Measurements from ENCODE around the gene ADPRH.
"Not testable (repeated sequence)": the region's sequence is repeated elsewhere in the genome, so short reads cannot be mapped to it uniquely, and the experiment has no call there.

The ADPRH gene

DNA sequence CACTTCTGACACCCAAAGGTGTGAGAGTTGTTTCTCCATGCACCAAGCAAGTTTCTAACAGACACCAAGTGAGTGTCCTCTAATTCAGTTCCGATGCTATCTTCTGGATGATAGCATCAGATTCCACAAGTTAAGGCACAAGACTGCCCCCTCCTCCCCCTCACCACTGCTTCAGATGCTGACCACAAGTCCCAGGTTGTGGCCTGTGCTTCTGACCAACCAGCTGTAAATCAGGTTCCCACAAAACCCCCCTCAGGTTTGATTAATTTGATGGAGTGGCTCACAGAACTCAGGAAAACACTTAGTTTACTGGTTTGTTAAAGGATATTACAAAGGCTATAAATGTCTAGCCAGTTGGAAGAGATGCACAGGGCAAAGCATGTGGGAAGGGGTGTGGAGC, 11.4 kb downstream of the ADPRH start:
- H3K36me3 ChIP-seq (replicated peaks; ENCODE audit: low read depth, low read length): peaks cover 54% of the 10 kb centered on the region
- no peak overlapping the region for H3K4me2 ChIP-seq (ENCODE audit: low read length)
- no peaks in the 10 kb centered on the region for H3K27me3 ChIP-seq (ENCODE audit: low read depth, low read length)
- H3K79me2 ChIP-seq (ENCODE audit: low read length): no peaks in the 10 kb centered on the region
- no peak overlapping the region for H3K4me3 ChIP-seq (ENCODE audit: low read length)
- H3K27ac ChIP-seq (ENCODE audit: low read length): no peak overlapping the region
- TF ChIP-seq, protein P1, sequence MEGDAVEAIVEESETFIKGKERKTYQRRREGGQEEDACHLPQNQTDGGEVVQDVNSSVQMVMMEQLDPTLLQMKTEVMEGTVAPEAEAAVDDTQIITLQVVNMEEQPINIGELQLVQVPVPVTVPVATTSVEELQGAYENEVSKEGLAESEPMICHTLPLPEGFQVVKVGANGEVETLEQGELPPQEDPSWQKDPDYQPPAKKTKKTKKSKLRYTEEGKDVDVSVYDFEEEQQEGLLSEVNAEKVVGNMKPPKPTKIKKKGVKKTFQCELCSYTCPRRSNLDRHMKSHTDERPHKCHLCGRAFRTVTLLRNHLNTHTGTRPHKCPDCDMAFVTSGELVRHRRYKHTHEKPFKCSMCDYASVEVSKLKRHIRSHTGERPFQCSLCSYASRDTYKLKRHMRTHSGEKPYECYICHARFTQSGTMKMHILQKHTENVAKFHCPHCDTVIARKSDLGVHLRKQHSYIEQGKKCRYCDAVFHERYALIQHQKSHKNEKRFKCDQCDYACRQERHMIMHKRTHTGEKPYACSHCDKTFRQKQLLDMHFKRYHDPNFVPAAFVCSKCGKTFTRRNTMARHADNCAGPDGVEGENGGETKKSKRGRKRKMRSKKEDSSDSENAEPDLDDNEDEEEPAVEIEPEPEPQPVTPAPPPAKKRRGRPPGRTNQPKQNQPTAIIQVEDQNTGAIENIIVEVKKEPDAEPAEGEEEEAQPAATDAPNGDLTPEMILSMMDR (IDR thresholded peaks at IDR 0.05; ENCODE audit: low read depth, low read length): no peak
- TF ChIP-seq EZH2phosphoT487 (IDR thresholded peaks at IDR 0.05; ENCODE audit: low read depth): no peak
- no peaks in the 10 kb centered on the region for H4K20me1 ChIP-seq (ENCODE audit: insufficient read depth, low read length)
- no peak overlapping the region for H2AFZ ChIP-seq (ENCODE audit: low read depth, low read length)
- H3K9me3 ChIP-seq (ENCODE audit: insufficient read depth, low read length): no peaks in the 10 kb centered on the region
- H3K9ac ChIP-seq (ENCODE audit: low read length): no peak overlapping the region
- H3K4me1 ChIP-seq (ENCODE audit: low read length): peaks cover 40% of the 10 kb centered on the region

DNA sequence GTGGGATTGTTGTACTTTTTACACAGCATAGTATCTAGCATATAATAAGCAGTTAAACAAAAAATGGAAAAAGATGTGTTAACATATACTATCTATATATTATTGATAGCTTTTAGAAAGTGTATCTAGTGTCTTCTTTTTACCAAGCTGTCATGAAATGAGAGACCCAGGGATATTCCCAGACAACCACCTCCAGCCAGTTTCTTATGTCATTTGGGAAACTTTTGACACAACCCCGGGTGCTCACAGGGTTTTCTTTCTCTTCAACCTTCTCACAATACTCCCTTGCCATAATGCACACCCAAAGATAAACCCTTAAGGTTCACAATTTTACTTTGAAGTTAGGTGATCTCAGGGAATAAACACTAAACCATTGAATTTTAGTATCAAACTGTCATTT, 13.6 kb downstream of the ADPRH start:
- no peaks in the 10 kb centered on the region for H3K27me3 ChIP-seq (ENCODE audit: low read depth, low read length)
- no peaks in the 10 kb centered on the region for H3K79me2 ChIP-seq (ENCODE audit: low read length)
- no peaks in the 10 kb centered on the region for H3K9me3 ChIP-seq (ENCODE audit: insufficient read depth, low read length)
- H3K36me3 ChIP-seq (replicated peaks; ENCODE audit: low read depth, low read length): peaks cover 35% of the 10 kb centered on the region
- H4K20me1 ChIP-seq (ENCODE audit: insufficient read depth, low read length): no peaks in the 10 kb centered on the region
- TF ChIP-seq, protein P1 (IDR thresholded peaks at IDR 0.05; ENCODE audit: low read depth, low read length): no peak
- no peak for TF ChIP-seq EZH2phosphoT487 (IDR thresholded peaks at IDR 0.05; ENCODE audit: low read depth)
- H3K4me3 ChIP-seq (ENCODE audit: low read length): no peak overlapping the region
- no peak overlapping the region for H3K9ac ChIP-seq (ENCODE audit: low read length)
- H3K27ac ChIP-seq (ENCODE audit: low read length): 0 out of 2 replicates have a peak overlapping the region, but pooled peaks have one; percentile 14
- H2AFZ ChIP-seq (ENCODE audit: low read depth, low read length): no peak overlapping the region
- H3K4me2 ChIP-seq (ENCODE audit: low read length): peak overlapping the region; percentile 12; the same call in 1 of the 2 replicates
- H3K4me1 ChIP-seq (ENCODE audit: low read length): peaks cover 57% of the 10 kb centered on the region

DNA sequence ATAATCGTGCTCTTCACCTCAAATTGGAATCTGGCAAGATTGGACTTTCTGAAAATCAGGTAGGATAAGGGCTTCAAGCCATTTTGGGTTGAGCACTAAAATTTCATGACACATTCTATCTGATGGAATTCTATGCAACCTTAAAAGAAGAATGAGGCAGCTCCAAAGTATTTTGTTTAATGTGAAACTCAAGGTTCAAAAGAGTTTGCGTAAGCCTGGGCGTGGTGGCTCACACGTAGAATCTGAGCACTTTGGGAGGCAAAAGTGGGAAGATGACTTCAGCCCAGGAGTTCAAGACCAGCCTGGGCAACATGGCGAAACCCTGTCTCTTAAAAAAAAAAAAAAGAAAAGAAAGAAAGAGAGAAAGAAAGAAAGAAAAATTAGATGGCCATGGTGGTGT, 14.8 kb downstream of the ADPRH start:
- Histone ChIP-seq H3K4me2 (ENCODE audit: low read length) (no peak overlapping the region), H3K4me3 (ENCODE audit: low read length) (no peak overlapping the region), H3K9me3 (ENCODE audit: insufficient read depth, low read length) (no peaks in the 10 kb centered on the region), H4K20me1 (ENCODE audit: insufficient read depth, low read length) (no peaks in the 10 kb centered on the region), H3K4me1 (ENCODE audit: low read length) (peaks cover 57% of the 10 kb centered on the region), H3K36me3 (replicated peaks; ENCODE audit: low read depth, low read length) (peaks cover 24% of the 10 kb centered on the region), H2AFZ (ENCODE audit: low read depth, low read length) (no peak overlapping the region), H3K79me2 (ENCODE audit: low read length) (no peaks in the 10 kb centered on the region), H3K27ac (ENCODE audit: low read length) (no peak overlapping the region), H3K27me3 (ENCODE audit: low read depth, low read length) (no peaks in the 10 kb centered on the region), H3K9ac (ENCODE audit: low read length) (no peak overlapping the region)
- TF ChIP-seq EZH2phosphoT487 (IDR thresholded peaks at IDR 0.05; ENCODE audit: low read depth): no peak
- TF ChIP-seq, protein P1 (IDR thresholded peaks at IDR 0.05; ENCODE audit: low read depth, low read length): no peak

DNA sequence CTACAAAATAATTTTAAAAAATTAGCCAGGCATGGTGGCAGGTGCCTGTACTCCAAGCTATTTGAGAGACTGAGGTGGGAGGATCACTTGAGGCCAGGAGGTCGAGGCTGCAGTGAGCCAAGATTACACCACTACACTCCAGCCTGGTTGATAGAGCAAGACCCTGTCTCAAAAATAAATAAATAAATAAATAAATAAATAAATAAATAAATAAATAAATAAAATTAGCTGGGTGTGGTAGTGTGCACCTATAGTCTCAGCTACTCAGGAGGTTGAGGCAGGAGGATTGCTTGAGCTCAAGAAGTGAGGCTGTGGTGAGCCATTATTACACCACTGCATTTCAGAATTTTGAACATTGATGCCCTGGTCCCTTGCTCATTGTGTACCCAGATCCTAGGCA, 15.6 kb downstream of the ADPRH start:
- not testable (repeated sequence) for H3K27me3 ChIP-seq (ENCODE audit: low read depth, low read length)

More for the DNA sequence above, 15.6 kb downstream of the ADPRH start:
- not testable (repeated sequence) for H3K27ac ChIP-seq (ENCODE audit: low read length); H3K4me2 ChIP-seq (ENCODE audit: low read length); H3K9ac ChIP-seq (ENCODE audit: low read length); H3K9me3 ChIP-seq (ENCODE audit: insufficient read depth, low read length); H2AFZ ChIP-seq (ENCODE audit: low read depth, low read length); H3K79me2 ChIP-seq (ENCODE audit: low read length); H4K20me1 ChIP-seq (ENCODE audit: insufficient read depth, low read length); H3K4me3 ChIP-seq (ENCODE audit: low read length)
- peaks cover 66% of the 10 kb centered on the region for H3K4me1 ChIP-seq (ENCODE audit: low read length)
- peaks cover 15% of the 10 kb centered on the region for H3K36me3 ChIP-seq (replicated peaks; ENCODE audit: low read depth, low read length)

All from OCI-LY3 (cell line).